K562 (cell line): ENCODE measurements around the gene CCDC169. TPM values are rescaled to one million over a fixed set of nuclear protein-coding genes. Genes with fewer than 3 reads are reported as not detected.

Experiments
- ATAC-seq: fragments of 200-7000 bp; cut with Tn5 transposase; 3 replicates; pipeline ENCODE4 v1.9.1; 2020; ENCODE audit warnings: moderate library complexity
- BruUV-seq: library from RNA; stranded (reverse); fragments of 400-500 nt; replicated peaks from 2 replicates; lab custom pipeline; 2021; lab: Mats Ljungman, UMichigan
- CTCF ChIA-PET: fragments of 300-600 bp; formaldehyde crosslinking; extraction: SDS; loops from one replicate; lab custom pipeline; 2021; ENCODE audit warnings: low intra/inter-chr PET ratio; lab: Yijun Ruan, JAX
- POLR2A ChIA-PET: fragments of 300-600, 350-650 bp; sonication (Branson Sonifier 250); formaldehyde crosslinking; extraction: SDS; loops from one replicate; lab custom pipeline; 2021; ENCODE audit warnings: antibody characterized with exemption, inconsistent platforms; lab: Yijun Ruan, JAX
- DNase-seq, 4 experiments: peaks; one replicate each; pipeline versions ENCODE4 v3.0.0 to v3.0.0-alpha.2; 2011 to 2018; ENCODE audit warnings: low spot score in 3 of 4, mixed read lengths in 3 of 4; ENCODE audit errors: extremely low read depth in 1 of 4
- FAIRE-seq: peaks from 2 replicates; lab custom pipeline; 2011; peaks lifted over from hg19 to GRCh38; lab: Jason Lieb, UNC
- H2AFZ ChIP-seq: 2 replicates; pipeline ENCODE4 v1.6.0; 2011; ENCODE audit warnings: low read depth, low read length, control low read depth, inconsistent platforms
- H3K27ac ChIP-seq: fragments of 200-600 bp; 3 replicates; pipeline ENCODE4 v1.8.0; 2011; ENCODE audit warnings: low read depth, mild to moderate bottlenecking, control low read depth, inconsistent platforms, low read length, moderate library complexity, mixed read lengths; ENCODE audit errors: extremely low read depth
- H3K27me3 ChIP-seq, 2 experiments: fragments of 300-600 bp in 1 of 2; 2 replicates in 1 of 2; 3 replicates in 1 of 2; pipeline versions ENCODE4 v1.6.0 to v1.8.0; 2011; ENCODE audit warnings: inconsistent platforms in 2 of 2, low read length in 2 of 2, mild to moderate bottlenecking in 1 of 2, mixed read lengths in 1 of 2, moderate library complexity in 1 of 2; ENCODE audit not compliant: control insufficient read depth in 2 of 2, insufficient read depth in 2 of 2
- H3K36me3 ChIP-seq: fragments of 300-600 bp; 3 replicates; pipeline ENCODE4 v1.8.0; 2011; ENCODE audit warnings: mild to moderate bottlenecking, low read length, inconsistent platforms; ENCODE audit not compliant: control insufficient read depth, insufficient read depth
- H3K4me1 ChIP-seq, 2 experiments: fragments of 200-600 bp in 1 of 2; replicated peaks in 1 of 2; 2 replicates in 1 of 2; 3 replicates in 1 of 2; pipeline versions ENCODE4 v1.5.1 to v1.8.0; 2011; ENCODE audit warnings: inconsistent platforms in 2 of 2, low read length in 2 of 2, mild to moderate bottlenecking in 1 of 2, mixed read lengths in 1 of 2, moderate library complexity in 1 of 2; ENCODE audit not compliant: control insufficient read depth in 2 of 2, insufficient read depth in 2 of 2
- H3K4me2 ChIP-seq: 2 replicates; pipeline ENCODE4 v1.6.1; 2011; ENCODE audit warnings: low read length, control low read depth, inconsistent platforms, mixed read lengths; ENCODE audit not compliant: insufficient read depth
- H3K4me3 ChIP-seq: fragments of 200-600 bp; sonication (generic), shearing (Covaris generic); 2 replicates; pipeline ENCODE4 v1.5.1; 2016; ENCODE audit warnings: control low read depth, inconsistent platforms
- H3K79me2 ChIP-seq: fragments of 200-600 bp; 3 replicates; pipeline ENCODE4 v1.8.0; 2011; ENCODE audit warnings: low read length, inconsistent platforms; ENCODE audit not compliant: control insufficient read depth, insufficient read depth
- H3K9ac ChIP-seq, 2 experiments: 2 replicates each; pipeline versions ENCODE4 v1.6.0 to v1.6.1; 2011; ENCODE audit warnings: low read depth in 2 of 2, low read length in 2 of 2, control low read depth in 1 of 2, inconsistent platforms in 1 of 2, mild to moderate bottlenecking in 1 of 2, mixed read lengths in 1 of 2; ENCODE audit not compliant: insufficient read depth in 1 of 2
- H3K9me1 ChIP-seq: one replicate; pipeline ENCODE4 v1.6.0; 2011; ENCODE audit warnings: inconsistent platforms, mild to moderate bottlenecking, low read length, moderate library complexity; ENCODE audit not compliant: control insufficient read depth, insufficient read depth
- H3K9me3 ChIP-seq: replicated peaks from 2 replicates; pipeline ENCODE4 v1.5.1; 2011; ENCODE audit warnings: low read depth, low read length, inconsistent platforms; ENCODE audit not compliant: control insufficient read depth, insufficient read depth
- H4K20me1 ChIP-seq: replicated peaks from 2 replicates; pipeline ENCODE4 v1.6.1; 2011; ENCODE audit warnings: low read length, inconsistent platforms, mixed read lengths; ENCODE audit not compliant: control insufficient read depth, insufficient read depth
- EP400 ChIP-seq: fragments of 450-650 bp; IDR thresholded peaks from 2 replicates; pipeline ENCODE4 v1.6.1; 2017; ENCODE audit warnings: antibody characterized with exemption, mild to moderate bottlenecking, moderate library complexity
- MNT ChIP-seq, 2 experiments: fragments of 450-650 bp; conservative IDR thresholded peaks; 2 replicates each; pipeline ENCODE4 v1.6.1; 2017; ENCODE audit warnings: mild to moderate bottlenecking in 2 of 2, moderate library complexity in 2 of 2
- RBFOX2 ChIP-seq: fragments of 200-400 bp; formaldehyde crosslinking; IDR thresholded peaks from 2 replicates; pipeline ENCODE4 v1.6.1; 2017; ENCODE audit warnings: low read depth, mild to moderate bottlenecking, low read length, moderate library complexity
- SIN3A ChIP-seq, 2 experiments: fragments of 150-350 bp in 1 of 2; IDR thresholded peaks; 2 replicates each; pipeline ENCODE4 v1.6.1; 2011 to 2016; ENCODE audit warnings: borderline replicate concordance in 2 of 2, low read depth in 2 of 2, low read length in 2 of 2, mild to moderate bottlenecking in 2 of 2, moderate library complexity in 2 of 2; ENCODE audit not compliant: control insufficient read depth in 1 of 2
- YY1 ChIP-seq, 3 experiments: IDR thresholded peaks; 2 replicates each; pipeline ENCODE4 v1.6.1; 2011; ENCODE audit warnings: low read length in 2 of 3, mild to moderate bottlenecking in 2 of 3, moderate library complexity in 2 of 3, borderline replicate concordance in 1 of 3, control low read depth in 1 of 3, low read depth in 1 of 3; ENCODE audit not compliant: insufficient read depth in 3 of 3, insufficient replicate concordance in 2 of 3, control insufficient read depth in 1 of 3, insufficient read length in 1 of 3; ENCODE audit errors: extremely low read depth in 1 of 3
- ZNF12 ChIP-seq: sonication (generic); formaldehyde crosslinking; IDR thresholded peaks from 2 replicates; pipeline ENCODE4 v1.4.0; 2020; ENCODE audit warnings: mild to moderate bottlenecking, missing genetic modification reagents
- WGBS: fragments of 100-300 bp; shearing (Covaris generic); methylation state at CpG from one replicate; pipeline ENCODE4 v1.1.6; 2016; ENCODE audit warnings: low coverage, mixed read lengths; ENCODE audit not compliant: insufficient coverage; ENCODE audit errors: missing lambda C conversion rate; 5-methylcytosine and 5-hydroxymethylcytosine counted together
- in situ Hi-C: fragments of 300-500 bp; cut with MboI; formaldehyde crosslinking; loops from 4 replicates; pipeline ENCODE4 v1.15.0; 2018; ENCODE audit warnings: inconsistent platforms, mixed read lengths
- intact Hi-C: fragments of 100-400 bp; cut with micrococcal nuclease; formaldehyde crosslinking; loops from 2 replicates; pipeline ENCODE4 v1.14.2; 2022
- polyA plus RNA-seq, 8 experiments: library from polyadenylated mRNA; depleted of rRNA in 4 of 8; stranded (reverse) in 5 of 8; unstranded in 3 of 8; fragments of >200 nt; fragmentation: Nextera tagmentation in 2 of 8; fragmentation: Illumina TruSeq in 1 of 8; extraction: Ambion mirVana in 2 of 8; extraction: Trizol in 1 of 8; gene quantifications; 2 replicates each; pipeline versions ENCODE4 v1.2.1 to v1.2.3, GENCODE V29; 2011 to 2014; ENCODE audit warnings: inconsistent platforms in 1 of 8, missing spikeins in 1 of 8
- total RNA-seq, 7 experiments: library from RNA; depleted of rRNA in 6 of 7; stranded (reverse); fragments of >200 nt in 6 of 7; fragmentation: Illumina TruSeq in 2 of 7; extraction: Trizol in 2 of 7; gene quantifications; 2 replicates each; pipeline versions ENCODE4 v1.2.1 to v1.2.3, GENCODE V29; 2011 to 2021; ENCODE audit warnings: low replicate concordance in 1 of 7

The CCDC169 gene
- total and polyA plus RNA-seq, 9 of the 15 experiments (the other 6 are each of a cell fraction or from before 2014, with no cell fraction given), result 6.8 to 22.0 (median 12.4) TPM

- intact Hi-C loops, result no loop called here
- H3K36me3 ChIP-seq, result no peaks in the 10 kb centered on the region
- CTCF ChIA-PET, result no interaction called here
- no peak for TF ChIP-seq ZNF12
- peak; percentile 60 to 69 for TF ChIP-seq MNT (conservative IDR thresholded peaks at IDR 0.05)
- TF ChIP-seq YY1 (IDR thresholded peaks at IDR 0.05; ENCODE audit: borderline replicate concordance in 1 of 3, control insufficient read depth in 1 of 3, extremely low read depth in 1 of 3, insufficient read depth in 3 of 3, insufficient read length in 1 of 3, insufficient replicate concordance in 2 of 3, low read depth in 1 of 3, low read length in 2 of 3), result peak in 2 of 3 experiments; percentile 71 to 85
- peak in 1 of 2 experiments; percentile 37; a peak in 1 of 4 replicates for TF ChIP-seq SIN3A (IDR thresholded peaks at IDR 0.05; ENCODE audit: borderline replicate concordance in 2 of 2, control insufficient read depth in 1 of 2, low read depth in 2 of 2, low read length in 2 of 2)
- peak; percentile 71 for TF ChIP-seq RBFOX2
- peak; percentile 77; the same call in 1 of the 2 replicates for TF ChIP-seq EP400
Observed at GRCh38 chr13:36214163-36214921, 83.3 kb downstream of the CCDC169 start, which contains the start of gene SOHLH2. Gene SOHLH2 (minus strand): TSS chr13:36214556. CDS start chr13:36214526, 30 bp downstream.

More at GRCh38 chr13:36214163-36214921, 83.3 kb downstream of the CCDC169 start, which contains the start of gene SOHLH2:
- no TSS peak for BruUV-seq
- POLR2A ChIA-PET, result interaction anchor here (0.8 to 1.6 kb wide), 2 partner anchors 10 to 19 kb away, joined by 3 read pairs; no protein-coding TSS in a partner anchor
- peak within 1 kb of the TSS; percentile 70 for H2AFZ ChIP-seq
- peaks cover 0 to 8% of the 10 kb centered on the region in 2 experiments; a peak in 2 of 5 replicates for H3K4me1 ChIP-seq
- H3K79me2 ChIP-seq, result peaks cover 2% of the 10 kb centered on the region; the same call in 2 of the 3 replicates
- H3K4me2 ChIP-seq, result peak within 1 kb of the TSS; percentile 52
- in situ Hi-C loops, result no loop called here
- H4K20me1 ChIP-seq, result no peaks in the 10 kb centered on the region
- 24% methylated on average over 14 of the region's 53 CpGs for WGBS
- peak within 1 kb of the TSS; percentile 64 to 90 for H3K9ac ChIP-seq
- peak within 1 kb of the TSS; percentile 58; the same call in 1 of the 3 replicates for H3K27ac ChIP-seq
- peak; percentile 99 for ATAC-seq
- peak within 1 kb of the TSS; percentile 47 for H3K4me3 ChIP-seq
- H3K9me1 ChIP-seq, result no peaks in the 10 kb centered on the region
- peaks cover 7% of the 10 kb centered on the region for H3K9me3 ChIP-seq
- FAIRE-seq, result no peak
- peak; percentile 33 to 66 (median 44) for DNase-seq
- H3K27me3 ChIP-seq, result no peaks in the 10 kb centered on the region
